HG03565 (cell line): ENCODE data around the gene ZNF778.

ENCODE experiments used
- ATAC-seq: cut with Tn5 transposase; IDR thresholded peaks from one replicate; pipeline ENCODE4 v1.9.1; 2021; ENCODE audit warnings: mild to moderate bottlenecking, moderate library complexity; ENCODE audit not compliant: unreplicated experiment

ZNF778 gene

GRCh38 chr16:89193576-89194293 lies 23.8 kb upstream of the ZNF778 start:
- ATAC-seq, result no peak

DNA sequence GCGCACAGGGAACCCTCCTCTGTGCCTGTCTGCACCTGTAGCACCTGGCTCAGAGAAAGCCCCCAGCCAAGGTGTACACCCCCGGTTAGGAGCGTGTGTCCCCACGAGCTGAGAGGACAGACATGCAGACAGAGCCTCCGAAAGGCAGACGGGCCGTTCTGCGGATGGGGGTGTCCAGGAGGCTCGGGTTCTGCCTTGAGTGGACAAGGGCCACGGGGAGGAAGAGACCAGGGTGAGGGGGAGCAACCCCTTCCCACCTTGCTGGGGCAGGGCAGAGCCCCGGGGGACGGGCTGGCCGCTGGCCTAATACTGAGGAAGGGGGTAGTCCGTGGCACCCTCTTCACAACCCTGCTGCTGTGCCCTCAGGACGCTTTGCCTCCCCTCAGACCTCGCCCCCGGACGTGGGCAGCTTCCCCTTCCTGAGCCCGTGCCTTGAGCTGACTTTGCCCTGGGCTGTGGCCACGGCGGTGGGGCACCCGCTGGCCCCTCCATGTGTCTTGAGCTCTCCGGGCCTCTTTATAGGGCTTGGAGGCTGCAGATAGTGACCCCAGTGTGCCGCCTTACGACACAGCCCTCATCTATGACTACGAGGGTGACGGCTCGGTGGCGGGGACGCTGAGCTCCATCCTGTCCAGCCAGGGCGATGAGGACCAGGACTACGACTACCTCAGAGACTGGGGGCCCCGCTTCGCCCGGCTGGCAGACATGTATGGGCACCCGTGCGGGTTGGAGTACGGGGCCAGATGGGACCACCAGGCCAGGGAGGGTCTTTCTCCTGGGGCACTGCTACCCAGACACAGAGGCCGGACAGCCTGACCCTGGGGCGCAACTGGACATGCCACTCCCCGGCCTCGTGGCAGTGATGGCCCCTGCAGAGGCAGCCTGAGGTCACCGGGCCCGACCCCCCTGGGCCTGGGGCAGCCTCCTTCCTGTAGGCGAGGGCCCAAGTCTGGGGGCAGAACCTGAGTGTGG lies 22.9 kb upstream of the ZNF778 start:
- ATAC-seq, result no peak

DNA sequence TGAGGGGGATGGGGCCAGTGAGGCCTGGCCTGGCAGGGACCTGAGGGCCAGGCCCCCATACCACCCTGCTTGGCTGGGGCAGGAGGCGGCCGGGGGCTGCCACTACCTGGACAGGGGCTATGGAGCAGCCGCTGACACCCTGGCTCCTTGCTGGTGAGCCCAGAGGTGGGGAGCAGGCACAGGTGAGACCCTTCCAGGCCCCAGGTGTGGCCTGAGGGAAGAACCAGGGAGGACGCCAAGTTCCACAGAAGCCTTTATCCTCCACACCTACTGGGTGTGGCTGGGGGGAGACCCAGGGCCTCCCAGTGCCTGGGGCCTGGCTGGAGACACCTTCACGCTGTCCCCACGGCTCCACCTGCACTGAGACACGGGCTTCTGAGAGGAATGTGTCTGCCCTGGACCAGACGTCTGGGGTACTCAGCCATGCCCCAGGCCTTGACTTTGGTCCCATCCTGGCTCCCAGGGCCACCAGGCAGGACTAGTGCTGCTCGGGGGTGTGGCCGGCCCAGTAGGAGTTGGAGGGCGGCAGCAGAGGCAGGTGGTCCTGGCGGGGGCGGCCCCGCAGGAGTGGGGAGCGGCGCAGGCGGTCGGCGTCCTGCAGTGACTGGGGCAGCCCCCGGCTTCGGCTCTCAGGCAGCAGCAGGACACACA lies 21.9 kb upstream of the ZNF778 start:
- no peak for ATAC-seq

DNA sequence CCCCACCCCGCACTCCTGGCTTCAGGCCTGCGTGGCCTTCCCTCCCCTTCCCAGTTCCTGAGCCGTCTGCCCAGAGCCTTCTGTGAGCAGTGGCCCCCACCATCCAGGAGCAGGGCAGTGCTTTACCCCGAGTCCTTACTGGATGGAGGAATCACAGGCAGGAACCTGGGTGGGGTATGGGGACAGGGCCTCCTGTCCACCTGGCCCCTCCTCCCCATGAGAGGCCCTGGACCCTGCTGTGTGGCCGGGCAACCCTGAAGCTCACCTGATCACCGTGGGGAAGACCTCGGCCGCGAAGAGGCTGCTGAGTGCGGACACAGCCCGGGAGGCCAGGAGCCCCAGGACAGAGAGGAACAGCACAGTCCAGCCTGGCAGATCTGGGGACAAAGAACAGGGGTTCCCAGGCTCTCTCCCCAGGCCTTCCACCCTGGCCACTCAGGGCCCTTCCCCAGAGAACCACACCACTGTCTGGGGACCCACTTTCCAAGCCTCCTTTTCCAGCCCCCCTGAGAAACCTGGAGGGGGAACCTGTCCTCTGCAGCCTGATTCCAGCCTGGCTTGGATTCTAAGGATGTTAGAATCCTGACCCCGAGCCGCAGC lies 20.4 kb upstream of the ZNF778 start:
- no peak for ATAC-seq

GRCh38 chr16:89197633-89198416 lies 19.7 kb upstream of the ZNF778 start:
- no peak for ATAC-seq

GRCh38 chr16:89198417-89199240 lies 18.9 kb upstream of the ZNF778 start:
- no peak for ATAC-seq

- no peak for ATAC-seq
These were observed 18.0 kb upstream of the ZNF778 start for GRCh38 chr16:89199241-89200123.

- no peak for ATAC-seq
These were observed 17.2 kb upstream of the ZNF778 start, which contains the start of gene SLC22A31 for GRCh38 chr16:89200124-89200849. TSS of gene SLC22A31 (minus strand) at chr16:89200537. CDS start at chr16:89200501, 36 bp downstream.

DNA sequence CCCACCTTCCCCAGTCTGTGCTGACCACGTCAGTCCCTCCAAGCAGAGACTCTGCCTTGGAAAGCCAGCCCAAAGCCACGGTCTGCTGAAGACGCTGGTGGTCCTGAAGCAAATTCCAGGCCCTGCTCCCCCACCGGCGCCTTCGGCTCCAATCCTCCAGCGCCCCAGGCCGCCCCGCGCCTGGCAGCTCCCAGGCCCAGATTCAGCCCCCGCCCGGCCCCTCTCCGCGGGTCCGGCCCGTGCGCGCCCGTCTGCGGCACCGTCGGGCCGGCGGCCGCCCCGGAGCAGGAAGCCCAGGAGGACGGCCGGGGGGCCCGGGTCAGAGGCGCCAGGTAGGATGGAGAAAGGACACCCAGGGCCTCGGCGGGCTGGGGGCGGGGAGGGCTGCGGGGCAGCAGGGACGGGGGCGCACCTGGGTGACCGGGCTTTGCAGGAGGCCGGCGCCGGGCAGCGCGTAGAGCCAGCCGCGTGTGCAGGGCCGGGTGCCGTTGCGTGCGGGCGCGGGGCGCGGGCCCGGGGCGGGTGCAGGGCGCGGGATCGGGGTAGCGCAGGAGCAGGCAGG lies 16.6 kb upstream of the ZNF778 start:
- ATAC-seq, result no peak

GRCh38 chr16:89201439-89202377 lies 15.8 kb upstream of the ZNF778 start:
- ATAC-seq, result no peak

- ATAC-seq, result no peak
These were observed 14.9 kb upstream of the ZNF778 start for GRCh38 chr16:89202422-89203215.

- ATAC-seq, result no peak
These were observed 9.5 kb upstream of the ZNF778 start for GRCh38 chr16:89207993-89208392.

GRCh38 chr16:89209522-89210044 lies 7.9 kb upstream of the ZNF778 start:
- ATAC-seq, result no peak

DNA sequence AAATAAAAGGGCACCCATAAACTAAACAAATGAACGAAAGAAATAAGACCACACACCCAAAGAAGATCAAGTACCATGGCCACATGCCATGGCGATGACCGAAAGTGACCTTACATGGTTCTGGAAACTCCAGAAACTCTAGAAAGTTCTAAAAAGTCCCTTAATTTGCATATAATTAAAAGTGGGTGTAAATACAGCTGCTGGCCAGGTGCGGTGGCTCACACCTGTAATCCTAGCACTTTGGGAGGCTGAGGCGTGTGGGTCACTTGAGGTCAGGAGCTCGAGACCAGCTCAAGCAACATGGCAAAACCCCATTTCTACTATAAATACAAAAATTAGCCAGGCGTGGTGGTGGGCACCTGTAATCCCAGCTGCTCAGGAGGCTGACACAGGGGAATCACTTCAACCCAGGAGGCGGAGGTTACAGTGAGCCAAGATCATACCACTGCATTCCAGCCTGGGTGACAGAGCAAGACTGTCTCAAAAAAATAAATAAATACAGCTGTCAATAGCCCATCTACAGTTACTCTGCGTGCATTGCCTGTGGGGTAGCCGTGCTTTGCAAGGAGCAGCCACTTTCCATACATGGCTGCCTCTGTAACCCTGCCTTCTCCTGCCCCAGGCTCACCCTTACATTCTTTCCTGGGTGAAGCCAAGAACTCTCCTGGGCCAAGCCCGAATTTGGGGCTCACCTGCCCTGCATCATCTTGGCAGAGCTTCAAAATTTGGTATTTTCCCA lies 7.2 kb upstream of the ZNF778 start:
- ATAC-seq, result no peak
